BE2C (cell line): Measurements from ENCODE around the gene SLC9A2.

Experiments used
- DNase-seq: peaks from one replicate; pipeline ENCODE4 v3.0.0-alpha.2; 2020
- H3K27me3 ChIP-seq: fragments of 250-450 bp; sonication (Bioruptor Pico); 2 replicates; pipeline ENCODE4 v1.5.1; 2020; ENCODE audit warnings: mild to moderate bottlenecking
- H3K36me3 ChIP-seq: fragments of 250-450 bp; sonication (Bioruptor Pico); 2 replicates; pipeline ENCODE4 v1.5.1; 2020; ENCODE audit warnings: mild to moderate bottlenecking
- H3K4me1 ChIP-seq: fragments of 250-450 bp; sonication (Bioruptor Pico); 2 replicates; pipeline ENCODE4 v1.5.1; 2020
- H3K4me3 ChIP-seq: 2 replicates; pipeline ENCODE4 v1.5.1; 2011; ENCODE audit warnings: low read depth, low read length
- H3K9me3 ChIP-seq: fragments of 250-450 bp; sonication (Bioruptor Pico); 2 replicates; pipeline ENCODE4 v1.5.1; 2020
- TF ChIP-seq, protein P1 (sequence below): IDR thresholded peaks from 2 replicates; pipeline ENCODE4 v1.5.1; 2012; ENCODE audit warnings: mild to moderate bottlenecking, low read depth, low read length

The SLC9A2 gene

GRCh38 chr2:102661846-102662245, 42.5 kb downstream of the SLC9A2 start:
- Histone ChIP-seq H3K9me3 (no peaks in the 10 kb centered on the region), H3K36me3 (no peaks in the 10 kb centered on the region), H3K4me3 (no peak overlapping the region), H3K27me3 (no peaks in the 10 kb centered on the region), H3K4me1 (no peaks in the 10 kb centered on the region)
- TF ChIP-seq, protein P1, sequence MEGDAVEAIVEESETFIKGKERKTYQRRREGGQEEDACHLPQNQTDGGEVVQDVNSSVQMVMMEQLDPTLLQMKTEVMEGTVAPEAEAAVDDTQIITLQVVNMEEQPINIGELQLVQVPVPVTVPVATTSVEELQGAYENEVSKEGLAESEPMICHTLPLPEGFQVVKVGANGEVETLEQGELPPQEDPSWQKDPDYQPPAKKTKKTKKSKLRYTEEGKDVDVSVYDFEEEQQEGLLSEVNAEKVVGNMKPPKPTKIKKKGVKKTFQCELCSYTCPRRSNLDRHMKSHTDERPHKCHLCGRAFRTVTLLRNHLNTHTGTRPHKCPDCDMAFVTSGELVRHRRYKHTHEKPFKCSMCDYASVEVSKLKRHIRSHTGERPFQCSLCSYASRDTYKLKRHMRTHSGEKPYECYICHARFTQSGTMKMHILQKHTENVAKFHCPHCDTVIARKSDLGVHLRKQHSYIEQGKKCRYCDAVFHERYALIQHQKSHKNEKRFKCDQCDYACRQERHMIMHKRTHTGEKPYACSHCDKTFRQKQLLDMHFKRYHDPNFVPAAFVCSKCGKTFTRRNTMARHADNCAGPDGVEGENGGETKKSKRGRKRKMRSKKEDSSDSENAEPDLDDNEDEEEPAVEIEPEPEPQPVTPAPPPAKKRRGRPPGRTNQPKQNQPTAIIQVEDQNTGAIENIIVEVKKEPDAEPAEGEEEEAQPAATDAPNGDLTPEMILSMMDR, result no peak
- DNase-seq, result no peak

- Histone ChIP-seq H3K36me3 (no peaks in the 10 kb centered on the region), H3K9me3 (no peaks in the 10 kb centered on the region), H3K4me3 (no peak overlapping the region), H3K4me1 (no peaks in the 10 kb centered on the region), H3K27me3 (no peaks in the 10 kb centered on the region)
- TF ChIP-seq, protein P1, result no peak
- DNase-seq, result no peak
These were observed 43.5 kb downstream of the SLC9A2 start for GRCh38 chr2:102662833-102663232.

DNA sequence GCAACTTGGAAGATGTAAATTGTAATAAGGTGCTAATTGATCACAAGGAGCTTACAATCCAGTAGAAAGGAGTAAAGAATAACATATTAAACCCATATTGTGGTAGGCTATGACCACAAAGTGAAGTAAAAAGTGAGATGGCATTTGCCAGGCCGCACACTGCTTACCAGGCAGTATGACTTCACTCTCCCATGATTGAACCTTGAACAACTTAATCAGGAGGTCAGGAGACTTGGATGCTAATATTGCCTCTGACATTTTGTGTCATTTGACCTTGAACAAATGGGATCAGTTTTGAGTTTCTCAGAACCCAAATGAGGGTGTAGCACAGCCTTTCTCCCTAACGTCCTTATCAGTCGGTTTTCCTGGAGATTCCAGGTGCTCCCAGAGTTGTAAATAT, 44.0 kb downstream of the SLC9A2 start:
- DNase-seq, result no peak
- Histone ChIP-seq H3K36me3 (no peaks in the 10 kb centered on the region), H3K9me3 (no peaks in the 10 kb centered on the region), H3K4me1 (no peaks in the 10 kb centered on the region), H3K27me3 (no peaks in the 10 kb centered on the region), H3K4me3 (no peak overlapping the region)
- TF ChIP-seq, protein P1, result no peak

- TF ChIP-seq, protein P1, result no peak
- Histone ChIP-seq H3K9me3 (no peaks in the 10 kb centered on the region), H3K27me3 (no peaks in the 10 kb centered on the region), H3K4me3 (no peak overlapping the region), H3K4me1 (no peaks in the 10 kb centered on the region), H3K36me3 (no peaks in the 10 kb centered on the region)
- DNase-seq, result no peak
These were observed 45.1 kb downstream of the SLC9A2 start for GRCh38 chr2:102664471-102664909.

GRCh38 chr2:102667072-102667471, 47.7 kb downstream of the SLC9A2 start:
- no peak for DNase-seq
- Histone ChIP-seq H3K36me3 (no peaks in the 10 kb centered on the region), H3K4me1 (no peaks in the 10 kb centered on the region), H3K27me3 (no peaks in the 10 kb centered on the region), H3K9me3 (no peaks in the 10 kb centered on the region), H3K4me3 (no peak overlapping the region)
- TF ChIP-seq, protein P1, result no peak

DNA sequence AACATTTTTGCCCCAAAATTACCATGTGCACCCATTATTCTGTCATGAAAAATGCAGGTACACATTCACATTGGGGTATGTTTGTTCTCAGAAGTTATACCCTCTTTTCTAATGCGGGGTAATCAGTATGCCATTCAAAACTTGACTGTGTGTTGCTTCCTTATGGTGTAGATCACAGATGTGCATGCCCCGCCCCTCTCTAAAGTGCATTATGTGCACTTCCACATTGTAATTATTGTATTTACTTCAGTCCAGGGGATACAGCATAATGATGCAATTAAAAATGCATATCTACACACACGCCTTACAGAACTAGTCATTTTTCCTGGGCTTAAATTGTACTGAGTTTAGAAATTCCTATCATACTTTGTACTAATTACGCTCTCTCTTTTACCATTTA, 48.8 kb downstream of the SLC9A2 start:
- Histone ChIP-seq H3K4me1 (no peaks in the 10 kb centered on the region), H3K4me3 (no peak overlapping the region), H3K27me3 (no peaks in the 10 kb centered on the region), H3K36me3 (no peaks in the 10 kb centered on the region), H3K9me3 (no peaks in the 10 kb centered on the region)
- TF ChIP-seq, protein P1, result no peak
- DNase-seq, result no peak
